Adipocyte (in vitro differentiated cells): ENCODE data around the gene TAS2R13.
A peak's percentile ranks its signal among the peaks of the same experiment; 100 is the strongest.

Experiments
- DNase-seq: peaks from one replicate; pipeline ENCODE4 v3.0.0-alpha.2; 2015; ENCODE audit warnings: low read depth
- H3K27me3 ChIP-seq: replicated peaks from 2 replicates; pipeline ENCODE4 v1.7.0; 2013; ENCODE audit warnings: mild to moderate bottlenecking, low read length, moderate library complexity; ENCODE audit not compliant: control insufficient read depth, insufficient read depth
- H3K36me3 ChIP-seq: 2 replicates; pipeline ENCODE4 v1.7.0; 2013; ENCODE audit warnings: low read length, mild to moderate bottlenecking, moderate library complexity; ENCODE audit not compliant: control insufficient read depth, insufficient read depth, severe bottlenecking
- H3K4me1 ChIP-seq: 2 replicates; pipeline ENCODE4 v1.7.0; 2013; ENCODE audit warnings: mild to moderate bottlenecking, low read length, moderate library complexity; ENCODE audit not compliant: control insufficient read depth, insufficient read depth
- H3K4me3 ChIP-seq: 2 replicates; pipeline ENCODE4 v1.7.0; 2013; ENCODE audit warnings: mild to moderate bottlenecking, low read length, moderate library complexity
- H3K9ac ChIP-seq: 2 replicates; pipeline ENCODE4 v1.7.0; 2013; ENCODE audit warnings: mild to moderate bottlenecking, low read length, moderate library complexity
- H3K9me3 ChIP-seq: 2 replicates; pipeline ENCODE4 v1.7.0; 2013; ENCODE audit warnings: mild to moderate bottlenecking, low read length, moderate library complexity; ENCODE audit not compliant: control insufficient read depth

Gene TAS2R13

GRCh38 chr12:10926269-10926668 is 16.9 kb upstream of the TAS2R13 start:
- no peak overlapping the region for H3K9ac ChIP-seq
- H3K27me3 ChIP-seq = no peaks in the 10 kb centered on the region

DNA sequence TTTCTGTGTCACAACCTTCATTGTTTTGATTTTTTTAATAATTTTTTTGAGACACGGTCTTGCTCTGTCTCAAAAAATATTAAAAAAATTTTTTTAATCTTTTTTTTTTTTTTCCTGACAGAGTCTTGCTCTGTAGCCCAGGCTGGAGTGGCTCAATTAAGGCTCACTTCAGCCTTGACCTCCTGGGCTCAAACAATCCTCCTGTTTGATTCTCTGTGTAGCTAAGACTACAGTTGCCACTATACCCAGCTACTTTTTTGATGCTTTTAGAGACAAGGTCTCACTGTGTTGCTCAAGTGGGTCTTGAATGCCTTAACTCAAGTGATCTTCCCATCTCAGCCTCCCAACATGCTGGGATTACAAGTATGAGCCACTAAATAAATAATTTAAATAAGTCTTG is 10.4 kb upstream of the TAS2R13 start:
- no peak overlapping the region for H3K4me3 ChIP-seq
- no peak for DNase-seq
- no peaks in the 10 kb centered on the region for H3K9me3 ChIP-seq
- no peak overlapping the region for H3K9ac ChIP-seq
- H3K36me3 ChIP-seq = no peaks in the 10 kb centered on the region
- H3K4me1 ChIP-seq = no peaks in the 10 kb centered on the region
- no peaks in the 10 kb centered on the region for H3K27me3 ChIP-seq

More at GRCh38 chr12:10926269-10926668, 16.9 kb upstream of the TAS2R13 start:
- Histone ChIP-seq H3K36me3 (no peaks in the 10 kb centered on the region), H3K4me1 (no peaks in the 10 kb centered on the region), H3K4me3 (no peak overlapping the region), H3K9me3 (no peaks in the 10 kb centered on the region)
- no peak for DNase-seq

- Histone ChIP-seq H3K4me1 (no peaks in the 10 kb centered on the region), H3K9ac (no peak overlapping the region), H3K36me3 (no peaks in the 10 kb centered on the region), H3K9me3 (no peaks in the 10 kb centered on the region), H3K27me3 (no peaks in the 10 kb centered on the region), H3K4me3 (no peak overlapping the region)
- DNase-seq = no peak
These were observed 1.0 kb upstream of the TAS2R13 start for GRCh38 chr12:10910380-10910779.

DNA sequence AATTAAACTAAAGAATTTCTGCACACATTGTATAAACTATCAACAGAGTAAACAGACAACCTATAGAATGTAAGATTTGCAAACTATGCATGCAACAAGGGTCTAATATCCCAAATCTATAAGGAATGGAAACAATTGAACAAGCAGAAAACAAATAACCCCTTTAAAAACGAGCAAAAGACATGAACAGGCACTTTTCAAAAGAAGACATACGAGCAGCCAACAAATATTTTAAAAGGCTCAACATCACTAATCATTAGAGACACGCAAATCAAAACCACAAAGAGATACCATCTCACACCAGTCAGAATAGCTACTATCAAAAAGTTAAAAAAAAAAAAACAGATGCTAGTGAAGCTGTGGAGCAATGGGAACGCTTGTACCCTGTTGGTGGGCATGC is 4.7 kb downstream of the TAS2R13 start:
- Histone ChIP-seq H3K4me3 (no peak overlapping the region), H3K4me1 (no peaks in the 10 kb centered on the region), H3K9me3 (peaks cover 27% of the 10 kb centered on the region), H3K36me3 (no peaks in the 10 kb centered on the region), H3K27me3 (no peaks in the 10 kb centered on the region), H3K9ac (no peak overlapping the region)
- DNase-seq = no peak

DNA sequence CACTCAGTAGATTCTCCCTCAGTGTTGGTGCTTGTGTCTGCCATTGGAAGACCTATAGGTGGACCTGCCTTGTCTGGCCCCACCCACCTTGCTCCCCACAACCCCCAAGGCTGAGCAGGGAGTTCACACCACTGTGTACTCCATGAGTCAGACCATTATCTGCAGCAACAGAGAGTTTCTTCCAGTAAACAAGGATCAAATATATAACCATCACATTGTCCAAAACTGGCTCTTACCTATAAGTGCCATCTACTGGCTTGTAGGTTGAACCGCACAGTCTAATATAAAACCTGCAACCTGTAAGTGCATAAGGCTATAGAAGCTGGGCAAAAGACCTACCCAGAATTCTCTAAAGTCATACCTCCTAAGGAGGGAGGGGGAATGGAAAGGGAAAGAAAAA is 7.9 kb downstream of the TAS2R13 start:
- H3K36me3 ChIP-seq = no peaks in the 10 kb centered on the region
- no peak overlapping the region for H3K4me3 ChIP-seq
- peaks cover 27% of the 10 kb centered on the region for H3K9me3 ChIP-seq
- no peak overlapping the region for H3K9ac ChIP-seq
- no peaks in the 10 kb centered on the region for H3K4me1 ChIP-seq
- DNase-seq = no peak
- H3K27me3 ChIP-seq = no peaks in the 10 kb centered on the region

DNA sequence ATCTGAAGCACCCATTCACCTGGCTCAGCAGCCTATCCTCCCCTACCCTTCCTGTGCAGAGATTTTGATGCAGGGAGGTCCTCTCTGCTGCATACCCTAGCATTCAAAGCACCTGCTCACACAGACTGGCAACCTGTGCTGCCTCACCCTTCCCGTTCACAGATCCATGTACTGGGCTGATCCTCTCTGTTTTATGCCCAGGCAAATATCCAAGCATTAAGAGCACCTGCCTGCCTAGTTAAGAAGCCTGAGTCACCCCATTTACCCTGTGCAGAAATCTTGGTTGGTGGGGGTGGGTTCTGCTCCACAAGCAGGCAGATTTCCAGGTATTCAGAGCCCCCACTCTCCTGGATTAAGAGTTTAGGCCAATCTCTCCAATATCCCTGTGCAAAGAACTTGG is 8.4 kb downstream of the TAS2R13 start:
- H3K9ac ChIP-seq = no peak overlapping the region
- H3K27me3 ChIP-seq = no peaks in the 10 kb centered on the region
- H3K4me1 ChIP-seq = no peaks in the 10 kb centered on the region
- no peaks in the 10 kb centered on the region for H3K36me3 ChIP-seq
- H3K4me3 ChIP-seq = no peak overlapping the region
- no peak for DNase-seq
- peaks cover 27% of the 10 kb centered on the region for H3K9me3 ChIP-seq

- H3K36me3 ChIP-seq = no peaks in the 10 kb centered on the region
- H3K9ac ChIP-seq = no peak overlapping the region
- H3K9me3 ChIP-seq = peaks cover 27% of the 10 kb centered on the region
- no peaks in the 10 kb centered on the region for H3K27me3 ChIP-seq
- H3K4me1 ChIP-seq = no peaks in the 10 kb centered on the region
- H3K4me3 ChIP-seq = no peak overlapping the region
- no peak for DNase-seq
These were observed 8.8 kb downstream of the TAS2R13 start for GRCh38 chr12:10900530-10900929.

DNA sequence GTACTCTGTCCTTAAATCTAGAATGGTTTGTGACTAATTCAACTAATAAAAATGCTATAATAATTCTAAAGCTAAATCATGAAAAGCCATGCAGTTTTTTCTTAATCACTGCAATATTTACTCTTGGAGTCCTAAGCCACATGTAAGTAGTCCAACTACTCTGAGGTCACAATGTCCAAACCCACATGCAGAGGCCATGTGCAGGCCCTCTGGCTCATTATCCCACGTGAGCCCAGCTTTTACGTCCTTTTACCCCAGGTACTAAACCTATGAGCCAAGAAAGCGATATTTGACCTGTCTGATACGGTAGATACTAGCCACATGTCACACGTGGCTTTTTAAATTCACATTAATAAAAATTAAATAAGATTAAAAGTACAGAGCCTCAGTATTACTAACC is 12.5 kb downstream of the TAS2R13 start:
- H3K4me1 ChIP-seq = no peaks in the 10 kb centered on the region
- no peaks in the 10 kb centered on the region for H3K9me3 ChIP-seq
- H3K27me3 ChIP-seq = no peaks in the 10 kb centered on the region
- no peak overlapping the region for H3K4me3 ChIP-seq
- no peak for DNase-seq
- no peaks in the 10 kb centered on the region for H3K36me3 ChIP-seq
- H3K9ac ChIP-seq = no peak overlapping the region

DNA sequence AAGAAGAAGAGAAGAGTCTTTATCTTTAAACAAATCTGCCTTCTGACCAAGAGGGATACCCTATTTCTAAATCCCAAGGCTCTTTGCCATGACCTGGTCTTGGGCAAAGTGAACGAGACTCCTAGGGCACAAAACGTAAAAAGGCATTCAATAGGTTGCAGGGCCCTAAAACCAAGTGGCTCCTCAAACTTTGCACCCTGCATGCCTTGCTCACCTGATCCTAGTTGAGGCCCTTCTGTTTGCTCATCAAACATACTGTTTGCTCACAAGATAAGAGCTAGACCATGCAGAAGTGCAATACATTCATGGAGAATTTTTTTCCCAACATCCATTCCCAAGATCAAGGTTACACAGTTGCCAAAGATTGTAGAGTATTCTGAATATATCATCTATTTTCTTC is 17.4 kb downstream of the TAS2R13 start:
- Histone ChIP-seq H3K36me3 (no peaks in the 10 kb centered on the region), H3K27me3 (no peaks in the 10 kb centered on the region), H3K9ac (no peak overlapping the region), H3K9me3 (no peaks in the 10 kb centered on the region), H3K4me3 (no peak overlapping the region), H3K4me1 (no peaks in the 10 kb centered on the region)
- DNase-seq = no peak

- Histone ChIP-seq H3K9me3 (no peaks in the 10 kb centered on the region), H3K9ac (no peak overlapping the region), H3K4me3 (no peak overlapping the region), H3K27me3 (no peaks in the 10 kb centered on the region), H3K4me1 (no peaks in the 10 kb centered on the region), H3K36me3 (no peaks in the 10 kb centered on the region)
- DNase-seq = no peak
These were observed 20.1 kb downstream of the TAS2R13 start for GRCh38 chr12:10889226-10889625.

DNA sequence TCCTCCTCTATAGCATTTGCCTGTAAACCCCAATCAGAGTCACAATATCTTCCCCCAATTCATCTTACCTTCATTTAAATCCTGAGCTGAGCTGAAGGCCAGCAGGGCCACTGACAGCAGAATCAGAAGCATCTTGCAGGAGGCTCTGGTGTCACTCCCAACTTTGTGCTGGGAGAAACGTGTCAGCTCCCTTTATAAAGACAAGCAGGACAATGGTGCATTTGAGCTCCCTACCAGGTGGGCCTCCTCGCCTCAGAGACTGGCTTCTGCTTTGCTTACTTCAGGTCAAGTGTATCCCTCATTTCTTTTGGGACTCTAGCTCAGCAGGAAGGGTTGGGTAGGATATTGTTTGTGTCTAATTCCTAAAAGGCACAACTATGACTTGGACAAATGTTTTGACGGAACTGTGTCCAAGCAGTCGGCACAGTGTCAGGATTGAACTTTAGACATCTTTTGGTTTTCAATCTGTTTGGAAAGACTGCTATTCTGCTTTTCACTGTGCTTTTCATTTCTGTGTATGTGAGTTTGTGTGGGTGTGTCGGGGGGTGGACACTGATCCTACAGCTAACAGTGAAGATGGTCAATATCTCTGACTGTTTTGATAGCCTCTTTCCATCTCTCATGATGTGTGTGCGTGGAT is 25.2 kb downstream of the TAS2R13 start, which contains the start of gene PRH1:
Gene PRH1 (minus strand): TSS at position 170 of the 640 bp plus-strand sequence. CDS start 38 bp downstream, at position 132.
- Histone ChIP-seq H3K36me3 (peaks cover 15% of the 10 kb centered on the region), H3K4me1 (no peaks in the 10 kb centered on the region), H3K9ac (no peak within 1 kb of the TSS), H3K4me3 (no peak within 1 kb of the TSS), H3K9me3 (no peaks in the 10 kb centered on the region), H3K27me3 (no peaks in the 10 kb centered on the region)
- DNase-seq = no peak

GRCh38 chr12:10873378-10873777 is 36.0 kb downstream of the TAS2R13 start:
- Histone ChIP-seq H3K9me3 (no peaks in the 10 kb centered on the region), H3K4me3 (no peak overlapping the region), H3K4me1 (no peaks in the 10 kb centered on the region), H3K27me3 (no peaks in the 10 kb centered on the region), H3K9ac (no peak overlapping the region), H3K36me3 (peaks cover 20% of the 10 kb centered on the region)
- peak; percentile 54 for DNase-seq
